Measurements from ENCODE around the gene DHRS2. TPM values are rescaled to one million over a fixed set of nuclear protein-coding genes. Genes with fewer than 3 reads are reported as not detected.
A peak's percentile ranks its signal among the peaks of the same experiment; 100 is the strongest.

Gene DHRS2
- total and polyA plus RNA-seq, 2 of the 13 experiments (the other 11 are each of a cell fraction or from before 2014, with no cell fraction given) = 1,621 to 3,021 TPM

GRCh38 chr14:23588884-23589598 lies 47.1 kb upstream of the DHRS2 start (continued):
- peak; percentile 88; the same call in 1 of the 2 replicates for TF ChIP-seq ZNF138 (CRISPR knock-in tag; IDR thresholded peaks at IDR 0.05; ENCODE audit: low read depth)
- TF ChIP-seq ZBTB7B (CRISPR knock-in tag; IDR thresholded peaks at IDR 0.05) = peak; percentile 91
- peak; percentile 67; the same call in 1 of the 2 replicates for TF ChIP-seq ARNTL (CRISPR knock-in tag; IDR thresholded peaks at IDR 0.05)

GRCh38 chr14:23589606-23590005 lies 46.6 kb upstream of the DHRS2 start:
- Histone ChIP-seq H3K4me3 (replicated peaks in 1 of 3; ENCODE audit: insufficient read depth in 1 of 3, low read depth in 2 of 3, low read length in 3 of 3) (peak overlapping the region in 1 of 3 experiments; percentile 9; a peak in 1 of 6 replicates), H3K4me2 (ENCODE audit: low read depth, low read length) (peak overlapping the region; percentile 48), H3K27me3 (ENCODE audit: control insufficient read depth in 1 of 2, insufficient read depth in 2 of 2, low read length in 2 of 2) (no peaks in the 10 kb centered on the region), H4K20me1 (ENCODE audit: insufficient read depth, low read length) (no peaks in the 10 kb centered on the region), H3K79me2 (ENCODE audit: insufficient read depth, low read length) (no peaks in the 10 kb centered on the region), H3K9ac (ENCODE audit: insufficient read depth, low read depth, low read length) (peak overlapping the region; percentile 10; the same call in 1 of the 2 replicates), H3K9me3 (ENCODE audit: low read length) (no peaks in the 10 kb centered on the region), H3K36me3 (replicated peaks in 1 of 2; ENCODE audit: control insufficient read depth in 1 of 2, insufficient read depth in 2 of 2, low read length in 2 of 2) (no peaks in the 10 kb centered on the region), H2AFZ (ENCODE audit: low read length) (no peak overlapping the region), H3K4me1 (ENCODE audit: insufficient read depth, low read length) (peaks cover 24% of the 10 kb centered on the region), H3K27ac (ENCODE audit: extremely low read length, insufficient read depth, low read length) (no peak overlapping the region)
- WGBS (ENCODE audit: low lambda C conversion rate) = 82% methylated on average over 2 of the region's 2 CpGs
- in situ Hi-C loops (cut with HindIII; ENCODE audit: extremely low pct_ligation_motif_present, low pct_unique_long_range_greater_than_20kb) (loop anchor here (5.0 kb wide), 2 partner anchors 43 to 323 kb away; no protein-coding TSS in a partner anchor), intact Hi-C loops (cut with micrococcal nuclease; ENCODE audit: unreplicated experiment) (loop anchor here (1.0 to 10.0 kb wide), 8 partner anchors 21 to 845 kb away; no protein-coding TSS in a partner anchor)
- ATAC-seq (peak; percentile 67), DNase-seq (ENCODE audit: low spot score) (peak; percentile 7), FAIRE-seq (no peak)
- BruUV-seq (replicated peaks) = no TSS peak
- ChIA-PET POLR2A (interaction anchor here (0.9 to 7.8 kb wide), 25 partner anchors 8 to 524 kb away, joined by 3 to 787 read pairs (median 6); partner anchors contain the start of genes DHRS2 and PCK2), CTCF (ENCODE audit: low intra/inter-chr PET ratio, low total read pairs) (interaction anchor here (1.1 to 5.9 kb wide), 14 partner anchors 14 to 425 kb away, joined by 3 to 207 read pairs (median 8); partner anchors contain the start of genes DHRS2 and DHRS4)
- no peak for TF ChIP-seq ZFYVE20 (CRISPR knock-in tag; IDR thresholded peaks at IDR 0.05; ENCODE audit: borderline replicate concordance, low read depth)
- no peak for TF ChIP-seq MED8 (CRISPR knock-in tag; IDR thresholded peaks at IDR 0.05; ENCODE audit: insufficient replicate concordance)
- 0 out of 2 replicates have a peak, but pooled peaks have one; percentile 33 for TF ChIP-seq ZNF567 (CRISPR knock-in tag; IDR thresholded peaks at IDR 0.05; ENCODE audit: borderline replicate concordance)
- no peak for TF ChIP-seq ISX (CRISPR knock-in tag; conservative IDR thresholded peaks at IDR 0.05)
- no peak for TF ChIP-seq ZNF468 (CRISPR knock-in tag; IDR thresholded peaks at IDR 0.05)
- TF ChIP-seq SNAI1 (CRISPR knock-in tag; IDR thresholded peaks at IDR 0.05; ENCODE audit: borderline replicate concordance) = 0 out of 2 replicates have a peak, but pooled peaks have one; percentile 23
- TF ChIP-seq ZNF350 (CRISPR knock-in tag; IDR thresholded peaks at IDR 0.05; ENCODE audit: borderline replicate concordance, low read depth) = 0 out of 2 replicates have a peak, but pooled peaks have one; percentile 5
- no peak for TF ChIP-seq FOXC1 (CRISPR knock-in tag; IDR thresholded peaks at IDR 0.05; ENCODE audit: borderline replicate concordance)
- TF ChIP-seq ZNF343 (CRISPR knock-in tag; IDR thresholded peaks at IDR 0.05) = no peak
- TF ChIP-seq ZBED4 (CRISPR knock-in tag; IDR thresholded peaks at IDR 0.05; ENCODE audit: borderline replicate concordance) = no peak
- TF ChIP-seq NONO (IDR thresholded peaks at IDR 0.05) = no peak
- 0 out of 2 replicates have a peak, but pooled peaks have one; percentile 14 for TF ChIP-seq NONO (CRISPR knock-in tag; conservative IDR thresholded peaks at IDR 0.05)

All from HepG2 (cell line).